Activated CD4-positive, CD25-positive, alpha-beta regulatory T cell treated with anti-CD3 and anti-CD28 coated beads, Interleukin-2, amount 50 U/mL, for 72 hours (primary cell): ENCODE measurements around the gene SRGAP1.
"Not testable (repeated sequence)": the region's sequence is repeated elsewhere in the genome, so short reads cannot be mapped to it uniquely, and the experiment has no call there.

Experiments
- DNase-seq: peaks from one replicate; pipeline ENCODE4 v3.0.0; 2021

SRGAP1 gene

DNA sequence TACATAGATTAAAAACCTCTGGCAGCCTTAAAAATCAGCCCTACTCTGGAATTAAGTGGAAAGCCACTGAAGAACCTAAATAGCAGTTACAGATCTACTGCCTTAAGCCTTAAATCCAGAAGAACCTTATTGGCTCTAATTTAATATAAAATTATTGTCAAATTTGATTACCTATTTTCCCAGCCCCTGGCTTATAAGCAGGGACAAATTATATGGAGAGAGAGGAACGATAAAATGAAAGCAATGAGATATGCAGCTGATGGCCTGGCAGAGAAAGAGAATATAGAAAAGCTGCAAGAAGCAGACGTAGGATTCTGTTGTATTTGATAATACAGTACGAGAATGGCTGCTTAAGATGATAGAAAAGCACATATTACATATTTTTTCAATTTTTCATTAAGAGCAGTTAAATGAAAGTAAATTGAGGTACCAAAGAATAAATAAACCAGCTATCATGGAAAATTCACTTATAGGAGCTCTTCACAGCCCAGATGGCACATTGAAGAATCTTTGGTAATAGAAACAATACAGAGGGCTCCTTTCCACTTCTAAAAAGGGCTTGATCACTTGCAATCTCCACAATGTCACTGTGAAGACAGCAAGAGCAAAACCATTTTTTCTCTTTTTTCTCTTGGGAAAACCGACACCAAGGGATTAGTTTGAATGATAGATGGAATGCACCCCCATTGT lies 248.2 kb downstream of the SRGAP1 start:
- no peak for DNase-seq

DNA sequence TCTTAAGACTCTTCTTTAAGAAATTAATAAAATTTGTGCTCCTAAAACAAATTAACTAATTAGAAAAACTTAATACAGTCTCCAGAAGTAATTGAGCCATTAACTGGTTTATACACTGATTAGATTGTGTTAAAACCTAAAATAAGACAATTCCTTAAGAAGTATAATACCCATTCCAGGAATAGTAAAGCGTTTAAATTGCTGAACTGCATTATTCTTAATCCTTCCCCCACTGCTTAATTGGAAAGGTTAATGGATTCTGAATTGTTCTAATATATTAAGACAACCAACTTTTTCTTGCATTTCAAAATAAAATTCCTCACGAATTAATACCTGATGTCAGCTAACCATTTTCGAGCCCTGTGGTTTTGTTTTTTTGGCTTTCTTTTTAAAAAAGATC lies 249.2 kb downstream of the SRGAP1 start:
- DNase-seq = no peak

GRCh38 chr12:64097366-64098105 lies 253.0 kb downstream of the SRGAP1 start:
- no peak for DNase-seq

DNA sequence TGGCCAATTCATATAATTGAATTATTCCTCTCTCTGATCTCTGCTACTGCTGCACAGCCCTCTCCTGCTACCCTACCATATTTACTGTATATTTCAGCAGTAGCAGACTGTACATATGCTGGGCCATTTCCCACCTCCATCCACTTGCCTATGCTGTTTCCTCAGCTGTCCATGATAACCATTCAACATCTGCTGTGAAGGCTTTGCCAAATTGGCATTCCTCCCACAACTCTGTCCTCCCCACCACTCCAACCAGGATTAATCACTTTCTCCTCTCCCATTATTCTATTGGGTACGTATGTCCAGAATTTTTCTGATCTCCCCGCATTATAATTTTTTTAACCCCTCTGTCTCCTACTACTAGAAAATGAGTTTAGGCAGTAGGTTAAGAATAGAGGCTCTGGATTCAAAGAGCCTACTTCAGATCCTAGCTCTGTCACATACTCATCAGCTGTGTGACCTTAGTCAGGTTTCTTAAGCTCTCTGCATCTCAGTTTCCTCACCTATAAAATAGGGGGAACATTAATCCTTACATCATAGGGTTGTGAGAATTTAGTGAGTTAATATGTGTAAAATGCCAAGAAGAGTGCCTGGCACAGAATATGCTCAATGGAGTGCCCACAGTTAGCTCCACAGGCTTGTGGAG lies 254.3 kb downstream of the SRGAP1 start:
- DNase-seq = no peak

- DNase-seq = no peak
Measured at GRCh38 chr12:64099397-64099796, 254.9 kb downstream of the SRGAP1 start.

DNA sequence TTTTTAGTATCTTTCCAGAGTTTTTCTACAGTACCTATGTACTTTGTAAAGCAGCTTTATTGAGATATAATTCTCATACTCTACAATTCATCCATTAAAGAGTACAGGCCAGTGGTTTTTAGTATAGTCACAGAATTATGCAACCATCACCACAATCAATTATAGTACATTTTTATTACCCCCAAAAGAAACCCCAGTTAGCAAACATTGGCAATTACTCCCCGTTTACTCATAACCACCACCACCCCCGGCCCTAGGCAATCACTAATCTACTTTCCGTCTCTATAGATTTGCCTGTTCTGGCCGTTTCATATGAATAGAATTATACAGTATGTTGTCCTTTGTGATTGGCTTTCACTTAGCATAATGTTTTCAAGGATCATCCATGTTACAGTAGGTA lies 257.8 kb downstream of the SRGAP1 start:
- no peak for DNase-seq

GRCh38 chr12:64103825-64104740 lies 259.6 kb downstream of the SRGAP1 start:
- no peak for DNase-seq

- DNase-seq = no peak
Measured at GRCh38 chr12:64105026-64105425, 260.5 kb downstream of the SRGAP1 start.

- no peak for DNase-seq
Measured at GRCh38 chr12:64107776-64108175, 263.3 kb downstream of the SRGAP1 start.

- no peak for DNase-seq
Measured at GRCh38 chr12:64109706-64110105, 265.2 kb downstream of the SRGAP1 start.

DNA sequence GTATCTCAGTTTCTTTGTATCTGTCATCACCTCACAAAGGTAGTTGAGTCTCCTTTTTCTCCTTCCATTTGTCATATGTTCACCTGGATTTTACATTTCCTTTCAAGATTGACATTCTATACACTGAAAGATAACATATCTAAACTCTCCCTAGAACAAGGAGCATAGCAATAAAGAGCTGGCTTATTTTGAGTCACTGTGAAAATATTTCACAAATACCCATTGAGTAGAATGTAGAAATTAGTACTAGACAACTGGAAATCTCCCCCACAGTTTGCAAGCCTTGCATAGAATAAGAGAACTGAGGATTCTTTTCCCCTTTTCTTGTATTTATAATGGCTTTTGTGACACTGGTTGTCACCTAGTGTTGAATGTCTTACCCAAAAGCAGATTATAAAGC lies 266.4 kb downstream of the SRGAP1 start:
- no peak for DNase-seq

- DNase-seq = no peak
Measured at GRCh38 chr12:64116969-64117368, 272.5 kb downstream of the SRGAP1 start.

- DNase-seq = no peak
Measured at GRCh38 chr12:64120568-64120967, 276.1 kb downstream of the SRGAP1 start.

DNA sequence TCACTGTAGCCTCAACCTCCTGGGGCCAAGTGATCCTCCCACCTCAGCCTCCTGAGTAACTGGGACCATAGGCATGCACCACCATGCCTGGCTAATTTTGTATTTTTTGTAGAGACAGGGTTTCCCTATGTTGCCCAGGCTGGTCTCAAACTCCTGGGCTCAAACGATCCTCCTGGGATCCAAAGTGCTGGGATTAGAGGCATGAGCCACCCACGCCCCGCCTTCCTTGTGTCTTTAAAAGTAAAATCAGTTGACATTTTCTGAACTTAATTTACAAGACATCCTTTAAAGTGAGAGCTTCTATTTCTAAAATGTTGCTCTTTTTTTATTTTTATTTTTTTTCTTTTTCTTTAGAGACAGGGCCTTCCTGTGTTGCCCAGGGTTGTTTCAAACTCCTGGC lies 276.6 kb downstream of the SRGAP1 start:
- not testable (repeated sequence) for DNase-seq

DNA sequence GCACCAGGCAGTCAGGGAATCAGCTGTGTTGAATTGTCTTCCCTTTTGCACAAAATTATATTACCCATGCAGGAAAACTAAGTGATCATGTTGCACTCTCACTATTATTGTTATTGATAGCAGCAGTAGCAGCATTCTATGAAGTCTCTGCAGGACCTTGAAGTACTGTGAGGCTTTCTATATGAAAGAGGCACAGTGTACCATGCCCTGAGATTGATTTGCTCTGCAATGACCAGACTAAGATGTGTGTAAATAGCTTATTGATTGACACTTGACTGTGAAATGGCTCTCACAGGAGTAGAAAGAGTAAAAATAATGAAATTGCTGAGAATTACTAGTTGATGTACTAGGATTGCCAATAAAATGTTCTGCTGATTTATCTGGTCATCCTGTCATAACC lies 277.7 kb downstream of the SRGAP1 start:
- DNase-seq = no peak

DNA sequence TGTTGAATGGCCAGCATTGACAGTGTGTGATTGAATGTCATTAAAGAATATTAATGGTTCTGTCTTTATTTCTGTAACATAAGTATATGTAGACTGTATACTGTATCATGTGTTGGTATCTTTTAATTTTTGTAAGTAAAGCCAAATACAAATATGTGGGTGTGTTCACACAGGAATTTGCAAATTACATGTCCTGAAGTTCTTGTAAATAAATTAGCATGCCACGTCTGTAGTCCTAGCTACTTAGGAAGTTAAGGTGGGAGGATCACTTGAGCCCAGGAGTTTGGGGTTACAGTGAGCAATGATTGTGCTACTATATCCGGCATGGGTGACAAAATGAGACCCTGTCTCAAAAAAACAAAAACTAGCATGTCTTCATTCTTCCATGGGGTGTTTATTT lies 278.5 kb downstream of the SRGAP1 start:
- no peak for DNase-seq

DNA sequence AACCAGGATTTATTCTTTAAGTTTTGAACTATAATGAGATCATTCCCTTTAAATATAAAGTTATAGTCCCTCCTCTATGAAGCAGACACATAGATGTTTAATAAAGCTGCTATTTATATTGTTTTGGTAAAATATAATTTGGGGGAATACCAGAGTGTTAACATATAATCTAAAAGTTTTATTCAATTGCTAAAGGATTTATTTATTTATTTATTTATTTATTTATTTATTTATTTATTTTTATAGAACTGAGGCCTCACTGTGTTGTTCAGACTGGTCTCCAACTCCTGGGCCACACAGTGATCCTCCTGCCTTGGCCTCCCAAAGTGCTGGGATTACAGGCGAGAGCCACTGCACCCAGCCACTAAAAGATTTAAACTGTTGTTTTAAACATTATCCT lies 278.9 kb downstream of the SRGAP1 start:
- no peak for DNase-seq

DNA sequence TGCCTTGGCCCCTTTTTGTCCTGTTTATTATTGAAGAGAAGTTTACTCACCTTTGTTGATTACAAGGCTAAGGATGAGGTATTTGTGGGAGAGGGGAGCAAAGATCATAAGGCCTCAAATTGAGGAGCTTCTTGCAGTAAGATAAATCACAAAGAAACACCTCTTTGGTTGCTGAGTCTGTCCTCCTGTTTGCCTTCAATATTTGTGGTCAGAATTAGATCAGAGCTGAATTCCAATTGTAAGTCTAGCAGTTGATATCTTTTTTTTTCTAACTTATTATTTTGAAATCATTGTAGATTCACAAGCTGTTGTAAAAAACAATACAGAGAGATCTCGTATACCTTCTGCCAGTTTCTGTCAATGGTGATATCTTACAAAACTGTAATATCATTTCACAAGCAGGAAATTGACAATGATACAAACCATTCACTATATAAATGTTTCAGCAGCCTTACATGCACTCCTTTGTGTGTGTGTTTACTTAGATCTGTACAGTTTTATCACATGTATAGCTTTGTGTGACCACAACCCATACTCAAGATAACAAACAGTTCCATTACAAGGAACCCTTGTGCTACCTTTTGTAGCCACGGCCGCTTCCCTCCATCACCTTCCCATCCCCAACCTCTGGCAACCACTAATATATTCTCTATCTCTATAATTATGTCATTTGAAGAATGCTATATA lies 280.2 kb downstream of the SRGAP1 start:
- DNase-seq = no peak

- no peak for DNase-seq
Measured at GRCh38 chr12:64125913-64126312, 281.4 kb downstream of the SRGAP1 start.

GRCh38 chr12:64127811-64128210 lies 283.3 kb downstream of the SRGAP1 start:
- DNase-seq = no peak

DNA sequence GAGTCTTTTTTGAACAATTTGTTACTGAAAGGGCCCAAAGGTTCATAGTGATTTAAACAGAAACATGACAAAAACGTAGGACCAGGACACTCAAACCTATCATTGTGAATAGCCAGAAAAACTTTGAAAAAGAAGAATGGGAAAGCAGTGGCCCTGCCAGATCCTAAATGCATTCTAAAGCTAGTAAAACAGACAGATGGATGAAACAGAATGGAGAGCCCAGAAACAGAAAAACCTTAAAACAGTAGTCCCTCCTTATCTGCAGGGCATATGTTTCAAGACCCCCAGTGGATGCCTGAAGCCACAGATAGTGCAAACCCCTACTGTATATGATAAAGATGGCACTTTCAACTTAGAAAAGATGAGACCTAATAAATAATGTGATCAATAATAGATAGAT lies 283.9 kb downstream of the SRGAP1 start:
- no peak for DNase-seq

DNA sequence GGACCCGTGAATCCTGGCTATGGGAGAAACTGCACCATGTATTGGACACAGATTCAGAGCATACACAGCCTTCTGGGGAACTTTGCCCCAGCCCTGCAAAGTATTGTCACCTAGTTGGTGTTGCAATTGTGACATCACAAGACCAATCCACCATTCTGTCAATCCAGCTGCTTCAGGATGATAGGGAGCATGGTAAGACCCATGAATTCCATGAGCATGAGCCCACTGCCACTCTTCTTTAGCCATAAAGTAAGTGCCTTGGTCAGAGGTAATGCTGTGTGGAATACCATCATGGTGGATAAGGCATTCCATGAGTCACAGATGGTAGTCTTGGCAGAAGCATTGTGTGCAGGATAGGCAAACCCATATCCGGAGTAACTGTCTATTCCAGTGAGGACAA lies 286.0 kb downstream of the SRGAP1 start:
- not testable (repeated sequence) for DNase-seq
